Gastrocnemius medialis (tissue), 4 donors: Measurements from ENCODE around the gene MRC2.

ENCODE experiments used
- CTCF ChIP-seq, 5 experiments: fragments of 450-650 bp in 3 of 5; fragments of 200-600 bp in 2 of 5; sonication (generic) in 2 of 5; IDR thresholded peaks in 4 of 5; conservative IDR thresholded peaks in 1 of 5; 1 replicate in 4 of 5; 2 replicates in 1 of 5; pipeline ENCODE4 v1.5.1; 2016 to 2019; ENCODE audit warnings: antibody characterized with exemption in 5 of 5, mild to moderate bottlenecking in 3 of 5, moderate library complexity in 3 of 5
- POLR2A ChIP-seq, 2 donors: fragments of 450-650 bp; IDR thresholded peaks; one replicate each; pipeline ENCODE4 v1.6.1; 2017; ENCODE audit warnings: antibody characterized with exemption in 2 of 2, mild to moderate bottlenecking in 2 of 2, moderate library complexity in 2 of 2

DNA sequence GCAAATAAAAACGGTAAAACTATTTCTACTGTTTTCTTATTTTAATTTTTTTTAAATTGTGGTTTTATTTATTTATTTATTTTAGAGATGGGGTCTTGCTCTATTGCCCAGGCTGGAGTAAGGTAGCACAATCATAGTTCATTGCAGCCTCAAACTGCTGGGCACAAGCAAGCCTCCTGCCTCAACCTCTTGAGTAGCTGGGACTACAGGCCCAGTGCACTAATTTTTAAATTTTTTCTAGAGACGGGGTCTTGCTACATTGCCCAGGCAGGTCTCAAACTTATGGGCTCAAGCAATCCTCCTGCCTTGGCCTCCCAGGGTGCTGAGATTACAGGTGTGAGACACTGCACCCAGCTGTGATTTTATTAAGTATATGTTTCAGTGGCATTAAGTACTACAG is 46.5 kb upstream of the MRC2 start:
- TF ChIP-seq CTCF (IDR thresholded peaks at IDR 0.05 in 4 of 5, conservative IDR thresholded peaks at IDR 0.05 in 1 of 5) (no peak), POLR2A (IDR thresholded peaks at IDR 0.05) (no peak)
